Mesenchymal stem cell (in vitro differentiated cells and primary cell): Measurements from ENCODE around the gene KRT4.

Experiments used
- DNase-seq: peaks from one replicate; pipeline ENCODE4 v3.0.0-alpha.2; 2013
- H2AFZ ChIP-seq: one replicate; pipeline ENCODE4 v1.6.1; 2013; ENCODE audit warnings: low read depth, mild to moderate bottlenecking, control low read depth, inconsistent platforms, low read length, moderate library complexity
- H2AK5ac ChIP-seq: 2 replicates; pipeline ENCODE4 v1.6.1; 2013; ENCODE audit warnings: low read length, moderate library complexity, mild to moderate bottlenecking, inconsistent platforms; ENCODE audit not compliant: severe bottlenecking
- H2BK120ac ChIP-seq: one replicate; pipeline ENCODE4 v1.6.1; 2013; ENCODE audit warnings: low read depth, mild to moderate bottlenecking, inconsistent platforms, low read length, moderate library complexity
- H2BK12ac ChIP-seq, 2 experiments: one replicate each; pipeline ENCODE4 v1.6.1; 2013; ENCODE audit warnings: inconsistent platforms in 2 of 2, low read length in 2 of 2, mild to moderate bottlenecking in 2 of 2, moderate library complexity in 2 of 2, control low read depth in 1 of 2
- H2BK15ac ChIP-seq: one replicate; pipeline ENCODE4 v1.6.1; 2013; ENCODE audit warnings: mild to moderate bottlenecking, low read depth, inconsistent platforms; ENCODE audit not compliant: poor library complexity, severe bottlenecking
- H2BK5ac ChIP-seq: 2 replicates; pipeline ENCODE4 v1.6.1; 2013; ENCODE audit warnings: low read depth, mild to moderate bottlenecking, low read length, control low read depth, inconsistent platforms; ENCODE audit not compliant: poor library complexity, severe bottlenecking
- H3K14ac ChIP-seq, 2 experiments: one replicate each; pipeline ENCODE4 v1.6.1; 2013; ENCODE audit warnings: inconsistent platforms in 2 of 2, low read length in 2 of 2, control low read depth in 1 of 2, mild to moderate bottlenecking in 1 of 2, moderate library complexity in 1 of 2
- H3K18ac ChIP-seq, 2 experiments: one replicate each; pipeline ENCODE4 v1.6.1; 2013; ENCODE audit warnings: inconsistent platforms in 2 of 2, low read length in 2 of 2, control low read depth in 1 of 2, low read depth in 1 of 2, mild to moderate bottlenecking in 1 of 2
- H3K23ac ChIP-seq, 2 experiments: one replicate each; pipeline ENCODE4 v1.6.1; 2013; ENCODE audit warnings: inconsistent platforms in 2 of 2, low read length in 2 of 2, mild to moderate bottlenecking in 2 of 2, moderate library complexity in 2 of 2, control low read depth in 1 of 2
- H3K27ac ChIP-seq: 2 replicates; pipeline ENCODE4 v1.5.1; 2013; ENCODE audit warnings: mild to moderate bottlenecking, moderate library complexity, low read length, control low read depth, inconsistent platforms; ENCODE audit not compliant: poor library complexity, severe bottlenecking
- H3K27me3 ChIP-seq, 2 experiments: 2 replicates each; pipeline versions ENCODE4 v1.6.1 to v1.7.0; 2013; ENCODE audit warnings: low read length in 2 of 2, mild to moderate bottlenecking in 2 of 2, moderate library complexity in 2 of 2, control low read depth in 1 of 2, inconsistent platforms in 1 of 2; ENCODE audit not compliant: control insufficient read depth in 1 of 2, insufficient read depth in 1 of 2
- H3K36me3 ChIP-seq, 2 experiments: 2 replicates each; pipeline versions ENCODE4 v1.6.1 to v1.7.0; 2013; ENCODE audit warnings: low read length in 2 of 2, control low read depth in 1 of 2, inconsistent platforms in 1 of 2, low read depth in 1 of 2, mild to moderate bottlenecking in 1 of 2; ENCODE audit not compliant: insufficient read depth in 2 of 2, control insufficient read depth in 1 of 2
- H3K4ac ChIP-seq, 2 experiments: one replicate each; pipeline ENCODE4 v1.6.1; 2013; ENCODE audit warnings: inconsistent platforms in 2 of 2, low read length in 2 of 2, mild to moderate bottlenecking in 2 of 2, moderate library complexity in 2 of 2, control low read depth in 1 of 2, low read depth in 1 of 2
- H3K4me1 ChIP-seq: 2 replicates; pipeline ENCODE4 v1.6.1; 2013; ENCODE audit warnings: low read depth, low read length, control low read depth; ENCODE audit not compliant: control insufficient read depth, insufficient read depth
- H3K4me2 ChIP-seq: 2 replicates; pipeline ENCODE4 v1.6.1; 2013; ENCODE audit warnings: low read length, mild to moderate bottlenecking, inconsistent platforms; ENCODE audit not compliant: poor library complexity, severe bottlenecking
- H3K4me3 ChIP-seq, 2 experiments: 2 replicates each; pipeline versions ENCODE4 v1.5.1 to v1.7.0; 2013; ENCODE audit warnings: low read length in 2 of 2, mild to moderate bottlenecking in 2 of 2, control low read depth in 1 of 2, low read depth in 1 of 2; ENCODE audit not compliant: insufficient read depth in 1 of 2
- H3K79me1 ChIP-seq: replicated peaks from 2 replicates; pipeline ENCODE4 v1.6.1; 2013; ENCODE audit warnings: mild to moderate bottlenecking, control low read depth, low read length, inconsistent platforms; ENCODE audit not compliant: poor library complexity, severe bottlenecking
- H3K9ac ChIP-seq: 2 replicates; pipeline ENCODE4 v1.7.0; 2013; ENCODE audit warnings: mild to moderate bottlenecking, low read length, moderate library complexity
- H3K9me3 ChIP-seq: 2 replicates; pipeline ENCODE4 v1.7.0; 2013; ENCODE audit warnings: mild to moderate bottlenecking, low read length; ENCODE audit not compliant: control insufficient read depth
- H4K8ac ChIP-seq: one replicate; pipeline ENCODE4 v1.6.1; 2013; ENCODE audit warnings: inconsistent platforms, mild to moderate bottlenecking, low read length, moderate library complexity
- H4K91ac ChIP-seq: one replicate; pipeline ENCODE4 v1.6.1; 2013; ENCODE audit warnings: mild to moderate bottlenecking, low read length, inconsistent platforms
- WGBS: methylation state at CpG from one replicate; pipeline ENCODE4 v1.1.7; 2013; ENCODE audit warnings: mixed read lengths; 5-methylcytosine and 5-hydroxymethylcytosine counted together

KRT4 gene

GRCh38 chr12:52838609-52839435, 24.9 kb upstream of the KRT4 start:
- H4K91ac ChIP-seq = no peak overlapping the region
- no peak overlapping the region for H3K27ac ChIP-seq
- no peak for DNase-seq
- 76% methylated on average over 14 of the region's 14 CpGs for WGBS
- no peak overlapping the region for H3K4me3 ChIP-seq
- H3K4ac ChIP-seq = no peak overlapping the region
- peaks cover 5 to 35% of the 10 kb centered on the region in 2 experiments for H3K27me3 ChIP-seq
- H2AFZ ChIP-seq = no peak overlapping the region
- H3K9ac ChIP-seq = no peak overlapping the region
- H3K79me1 ChIP-seq = no peaks in the 10 kb centered on the region
- no peak overlapping the region for H4K8ac ChIP-seq
- H3K23ac ChIP-seq = no peak overlapping the region
- no peaks in the 10 kb centered on the region for H3K9me3 ChIP-seq
- no peak overlapping the region for H3K4me2 ChIP-seq
- H3K18ac ChIP-seq = no peak overlapping the region
- H2AK5ac ChIP-seq = no peak overlapping the region
- no peak overlapping the region for H2BK5ac ChIP-seq
- no peak overlapping the region for H2BK15ac ChIP-seq
- H3K4me1 ChIP-seq = peaks cover 26% of the 10 kb centered on the region
- no peak overlapping the region for H3K14ac ChIP-seq
- no peak overlapping the region for H2BK120ac ChIP-seq
- H2BK12ac ChIP-seq = no peak overlapping the region
- H3K36me3 ChIP-seq = peaks cover 0 to 2% of the 10 kb centered on the region in 2 experiments

- no peak overlapping the region for H2AK5ac ChIP-seq
- no peak overlapping the region for H2BK5ac ChIP-seq
- no peak overlapping the region for H3K14ac ChIP-seq
- H3K4me1 ChIP-seq = peaks cover 28% of the 10 kb centered on the region
- no peak for DNase-seq
- no peak overlapping the region for H2AFZ ChIP-seq
- H3K4me2 ChIP-seq = no peak overlapping the region
- no peak overlapping the region for H4K8ac ChIP-seq
- H3K9ac ChIP-seq = no peak overlapping the region
- H3K27me3 ChIP-seq = peaks cover 5 to 32% of the 10 kb centered on the region in 2 experiments
- WGBS = 78% methylated on average over 3 of the region's 6 CpGs
- H2BK120ac ChIP-seq = no peak overlapping the region
- no peaks in the 10 kb centered on the region for H3K79me1 ChIP-seq
- no peak overlapping the region for H2BK15ac ChIP-seq
- no peak overlapping the region for H3K27ac ChIP-seq
- no peak overlapping the region for H2BK12ac ChIP-seq
- no peak overlapping the region for H4K91ac ChIP-seq
- H3K18ac ChIP-seq = no peak overlapping the region
- H3K4ac ChIP-seq = no peak overlapping the region
- H3K9me3 ChIP-seq = no peaks in the 10 kb centered on the region
- peaks cover 0 to 2% of the 10 kb centered on the region in 2 experiments for H3K36me3 ChIP-seq
- no peak overlapping the region for H3K23ac ChIP-seq
- no peak overlapping the region for H3K4me3 ChIP-seq
Observed at GRCh38 chr12:52837781-52838608, 24.1 kb upstream of the KRT4 start.

- peak; percentile 86 for DNase-seq
- Histone ChIP-seq H2AK5ac (no peak overlapping the region), H3K9me3 (no peaks in the 10 kb centered on the region), H2BK12ac (no peak overlapping the region), H2BK120ac (no peak overlapping the region), H3K27me3 (peaks cover 5 to 38% of the 10 kb centered on the region in 2 experiments), H3K4ac (no peak overlapping the region), H3K4me2 (no peak overlapping the region), H3K79me1 (no peaks in the 10 kb centered on the region), H3K4me3 (no peak overlapping the region), H3K9ac (no peak overlapping the region), H4K8ac (no peak overlapping the region), H3K23ac (no peak overlapping the region), H3K4me1 (peaks cover 28% of the 10 kb centered on the region), H2BK5ac (no peak overlapping the region), H2AFZ (no peak overlapping the region), H3K27ac (no peak overlapping the region), H3K36me3 (peaks cover 0 to 2% of the 10 kb centered on the region in 2 experiments), H4K91ac (no peak overlapping the region), H2BK15ac (no peak overlapping the region), H3K14ac (no peak overlapping the region), H3K18ac (no peak overlapping the region)
- 77% methylated on average over 9 of the region's 9 CpGs for WGBS
Observed at GRCh38 chr12:52837413-52837741, 23.5 kb upstream of the KRT4 start.
